Neural cell (in vitro differentiated cells): ENCODE measurements around the gene C1QTNF9B. TPM values are rescaled to one million over a fixed set of nuclear protein-coding genes. Genes with fewer than 3 reads are reported as not detected.

Experiments used
- H2AFZ ChIP-seq: fragments of 200-600, 300-800 bp; sonication (generic), shearing (Covaris generic); 2 replicates; pipeline ENCODE4 v1.6.0; 2014; ENCODE audit warnings: low read depth, mild to moderate bottlenecking, antibody characterized with exemption, low read length, moderate library complexity
- H3F3A ChIP-seq: fragments of 200-600 bp; shearing (Covaris generic); 2 replicates; pipeline ENCODE4 v1.6.1; 2016; ENCODE audit warnings: mild to moderate bottlenecking, moderate library complexity, mixed read lengths, antibody characterized with exemption, low read length; ENCODE audit not compliant: insufficient read depth, poor library complexity, severe bottlenecking
- H3K27ac ChIP-seq: fragments of 200-600, 300-800 bp; sonication (generic), shearing (Covaris generic); 2 replicates; pipeline ENCODE4 v1.5.1; 2014; ENCODE audit warnings: mild to moderate bottlenecking, low read length, moderate library complexity
- H3K27me3 ChIP-seq: fragments of 300-800, 200-600 bp; sonication (generic), shearing (Covaris generic); 2 replicates; pipeline ENCODE4 v1.6.0; 2014; ENCODE audit warnings: mild to moderate bottlenecking, low read depth, low read length, moderate library complexity; ENCODE audit not compliant: insufficient read depth
- H3K36me3 ChIP-seq: fragments of 300-800, 200-600 bp; sonication (generic), shearing (Covaris generic); 2 replicates; pipeline ENCODE4 v1.5.1; 2014; ENCODE audit warnings: mild to moderate bottlenecking, antibody characterized with exemption, low read length, moderate library complexity; ENCODE audit not compliant: insufficient read depth
- H3K4me2 ChIP-seq: fragments of 300-800, 200-600 bp; sonication (generic), shearing (Covaris generic); 2 replicates; pipeline ENCODE4 v1.6.0; 2014; ENCODE audit warnings: mild to moderate bottlenecking, low read length
- H3K4me3 ChIP-seq: fragments of 300-800, 200-600 bp; sonication (generic), shearing (Covaris generic); 2 replicates; pipeline ENCODE4 v1.5.1; 2014; ENCODE audit warnings: mild to moderate bottlenecking, low read length, moderate library complexity
- H3K79me2 ChIP-seq: fragments of 200-600 bp; shearing (Covaris generic); replicated peaks from 2 replicates; pipeline ENCODE4 v1.6.0; 2014; ENCODE audit warnings: mild to moderate bottlenecking, low read length, moderate library complexity; ENCODE audit not compliant: insufficient read depth
- H3K9ac ChIP-seq: fragments of 300-800, 200-600 bp; sonication (generic), shearing (Covaris generic); 2 replicates; pipeline ENCODE4 v1.6.1; 2016; ENCODE audit warnings: mild to moderate bottlenecking, low read length, mixed read lengths
- H3K9me2 ChIP-seq: fragments of 200-600 bp; shearing (Covaris generic); 2 replicates; pipeline ENCODE4 v1.6.1; 2016; ENCODE audit warnings: mild to moderate bottlenecking, low read length, mixed read lengths; ENCODE audit not compliant: insufficient read depth
- H3K9me3 ChIP-seq: fragments of 200-600, 300-800 bp; sonication (generic), shearing (Covaris generic); 2 replicates; pipeline ENCODE4 v1.6.1; 2016; ENCODE audit warnings: mild to moderate bottlenecking, mixed run types, low read length, moderate library complexity, mixed read lengths
- H4K20me1 ChIP-seq: fragments of 200-600 bp; shearing (Covaris generic); 2 replicates; pipeline ENCODE4 v1.6.1; 2016; ENCODE audit warnings: mild to moderate bottlenecking, mixed run types; ENCODE audit not compliant: insufficient read depth
- EP300 ChIP-seq: fragments of 450-650 bp; conservative IDR thresholded peaks from 2 replicates; pipeline ENCODE4 v1.6.1; 2014; ENCODE audit warnings: antibody characterized with exemption, mild to moderate bottlenecking, moderate library complexity; ENCODE audit not compliant: poor library complexity, severe bottlenecking
- EZH2 ChIP-seq: fragments of 200-600, 300-800 bp; shearing (Covaris generic), sonication (generic); IDR thresholded peaks from 2 replicates; pipeline ENCODE4 v1.6.1; 2014; ENCODE audit warnings: antibody characterized with exemption, low read length, borderline replicate concordance, mild to moderate bottlenecking; ENCODE audit not compliant: insufficient read depth, poor library complexity, severe bottlenecking
- MXI1 ChIP-seq: fragments of 450-650 bp; conservative IDR thresholded peaks from 2 replicates; pipeline ENCODE4 v1.6.1; 2014; ENCODE audit warnings: antibody characterized with exemption, mild to moderate bottlenecking; ENCODE audit not compliant: poor library complexity, severe bottlenecking
- POLR2AphosphoS5 ChIP-seq: IDR thresholded peaks from 2 replicates; pipeline ENCODE4 v1.6.1; 2012
- RAD21 ChIP-seq: fragments of 450-650 bp; conservative IDR thresholded peaks from 2 replicates; pipeline ENCODE4 v1.6.1; 2014; ENCODE audit warnings: antibody characterized with exemption, mild to moderate bottlenecking, moderate library complexity
- SMC3 ChIP-seq: fragments of 450-650 bp; conservative IDR thresholded peaks from 2 replicates; pipeline ENCODE4 v1.6.1; 2014; ENCODE audit warnings: antibody characterized with exemption, mild to moderate bottlenecking, moderate library complexity; ENCODE audit not compliant: poor library complexity
- polyA plus RNA-seq: library from polyadenylated mRNA; depleted of rRNA; stranded (reverse); fragments of >200 nt; gene quantifications from 2 replicates; pipeline ENCODE4 v1.2.3, GENCODE V29; 2014
- TF ChIP-seq, protein P1 (sequence below): fragments of 450-650 bp; IDR thresholded peaks from 2 replicates; pipeline ENCODE4 v1.5.1; 2014; ENCODE audit warnings: antibody characterized with exemption, mild to moderate bottlenecking, moderate library complexity; ENCODE audit not compliant: poor library complexity, severe bottlenecking
- TF ChIP-seq, protein P2 (sequence below): IDR thresholded peaks from 2 replicates; pipeline ENCODE4 v1.6.1; 2012; ENCODE audit warnings: borderline replicate concordance

Gene C1QTNF9B
- polyA plus RNA-seq, 1 donor from 2014 or later = 1.5 TPM

DNA sequence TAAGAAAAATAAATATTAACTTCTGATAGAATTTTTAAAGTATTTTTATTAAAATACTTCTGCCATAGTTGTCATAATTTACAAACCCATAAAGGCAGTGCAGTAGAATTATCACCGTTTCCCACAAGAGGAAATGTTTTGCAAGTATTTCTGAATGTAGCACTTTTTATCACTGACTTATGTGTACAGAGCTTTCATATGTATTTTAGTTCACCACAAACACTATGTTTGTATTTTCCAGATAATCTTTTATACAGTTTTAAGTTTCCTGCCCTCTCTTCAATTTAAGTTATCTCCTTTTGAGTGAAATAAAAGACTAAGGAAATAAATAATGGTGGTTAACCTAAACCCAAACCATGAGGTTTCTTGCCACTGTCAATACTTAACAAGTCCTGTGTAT, 32.3 kb downstream of the C1QTNF9B start:
- H4K20me1 ChIP-seq = no peaks in the 10 kb centered on the region
- H3K9me3 ChIP-seq = no peaks in the 10 kb centered on the region
- no peak overlapping the region for H3K4me2 ChIP-seq

DNA sequence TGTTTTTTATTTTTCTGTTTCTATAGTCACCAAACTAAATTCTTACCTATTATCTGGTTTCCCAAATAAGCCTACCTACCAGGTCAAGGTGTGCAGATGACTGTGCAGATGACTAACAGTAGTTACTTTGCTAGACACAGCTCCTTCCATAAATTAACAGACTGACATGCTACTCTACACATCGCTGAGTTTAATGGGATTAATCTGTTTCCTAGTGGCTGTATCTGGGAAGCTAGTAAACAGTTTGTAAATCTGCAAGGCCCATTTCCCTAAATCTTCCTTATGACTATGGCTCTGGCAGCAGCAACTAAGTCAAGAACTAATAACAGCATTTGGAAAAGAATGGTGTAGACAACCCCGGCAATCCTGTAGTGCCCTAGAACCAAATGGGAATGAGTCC, 36.0 kb downstream of the C1QTNF9B start:
- Histone ChIP-seq H3K4me3 (no peak overlapping the region), H3F3A (no peaks in the 10 kb centered on the region), H3K27ac (no peak overlapping the region), H3K9me2 (no peaks in the 10 kb centered on the region), H3K27me3 (no peaks in the 10 kb centered on the region), H3K79me2 (no peaks in the 10 kb centered on the region), H4K20me1 (no peaks in the 10 kb centered on the region), H3K36me3 (no peaks in the 10 kb centered on the region), H3K4me2 (no peak overlapping the region), H3K9me3 (no peaks in the 10 kb centered on the region), H2AFZ (no peak overlapping the region), H3K9ac (no peak overlapping the region)
- TF ChIP-seq MXI1 (no peak), POLR2AphosphoS5 (no peak), RAD21 (no peak), EP300 (no peak), EZH2 (no peak), SMC3 (no peak)
- TF ChIP-seq, protein P1, sequence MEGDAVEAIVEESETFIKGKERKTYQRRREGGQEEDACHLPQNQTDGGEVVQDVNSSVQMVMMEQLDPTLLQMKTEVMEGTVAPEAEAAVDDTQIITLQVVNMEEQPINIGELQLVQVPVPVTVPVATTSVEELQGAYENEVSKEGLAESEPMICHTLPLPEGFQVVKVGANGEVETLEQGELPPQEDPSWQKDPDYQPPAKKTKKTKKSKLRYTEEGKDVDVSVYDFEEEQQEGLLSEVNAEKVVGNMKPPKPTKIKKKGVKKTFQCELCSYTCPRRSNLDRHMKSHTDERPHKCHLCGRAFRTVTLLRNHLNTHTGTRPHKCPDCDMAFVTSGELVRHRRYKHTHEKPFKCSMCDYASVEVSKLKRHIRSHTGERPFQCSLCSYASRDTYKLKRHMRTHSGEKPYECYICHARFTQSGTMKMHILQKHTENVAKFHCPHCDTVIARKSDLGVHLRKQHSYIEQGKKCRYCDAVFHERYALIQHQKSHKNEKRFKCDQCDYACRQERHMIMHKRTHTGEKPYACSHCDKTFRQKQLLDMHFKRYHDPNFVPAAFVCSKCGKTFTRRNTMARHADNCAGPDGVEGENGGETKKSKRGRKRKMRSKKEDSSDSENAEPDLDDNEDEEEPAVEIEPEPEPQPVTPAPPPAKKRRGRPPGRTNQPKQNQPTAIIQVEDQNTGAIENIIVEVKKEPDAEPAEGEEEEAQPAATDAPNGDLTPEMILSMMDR = no peak
- TF ChIP-seq, protein P2, sequence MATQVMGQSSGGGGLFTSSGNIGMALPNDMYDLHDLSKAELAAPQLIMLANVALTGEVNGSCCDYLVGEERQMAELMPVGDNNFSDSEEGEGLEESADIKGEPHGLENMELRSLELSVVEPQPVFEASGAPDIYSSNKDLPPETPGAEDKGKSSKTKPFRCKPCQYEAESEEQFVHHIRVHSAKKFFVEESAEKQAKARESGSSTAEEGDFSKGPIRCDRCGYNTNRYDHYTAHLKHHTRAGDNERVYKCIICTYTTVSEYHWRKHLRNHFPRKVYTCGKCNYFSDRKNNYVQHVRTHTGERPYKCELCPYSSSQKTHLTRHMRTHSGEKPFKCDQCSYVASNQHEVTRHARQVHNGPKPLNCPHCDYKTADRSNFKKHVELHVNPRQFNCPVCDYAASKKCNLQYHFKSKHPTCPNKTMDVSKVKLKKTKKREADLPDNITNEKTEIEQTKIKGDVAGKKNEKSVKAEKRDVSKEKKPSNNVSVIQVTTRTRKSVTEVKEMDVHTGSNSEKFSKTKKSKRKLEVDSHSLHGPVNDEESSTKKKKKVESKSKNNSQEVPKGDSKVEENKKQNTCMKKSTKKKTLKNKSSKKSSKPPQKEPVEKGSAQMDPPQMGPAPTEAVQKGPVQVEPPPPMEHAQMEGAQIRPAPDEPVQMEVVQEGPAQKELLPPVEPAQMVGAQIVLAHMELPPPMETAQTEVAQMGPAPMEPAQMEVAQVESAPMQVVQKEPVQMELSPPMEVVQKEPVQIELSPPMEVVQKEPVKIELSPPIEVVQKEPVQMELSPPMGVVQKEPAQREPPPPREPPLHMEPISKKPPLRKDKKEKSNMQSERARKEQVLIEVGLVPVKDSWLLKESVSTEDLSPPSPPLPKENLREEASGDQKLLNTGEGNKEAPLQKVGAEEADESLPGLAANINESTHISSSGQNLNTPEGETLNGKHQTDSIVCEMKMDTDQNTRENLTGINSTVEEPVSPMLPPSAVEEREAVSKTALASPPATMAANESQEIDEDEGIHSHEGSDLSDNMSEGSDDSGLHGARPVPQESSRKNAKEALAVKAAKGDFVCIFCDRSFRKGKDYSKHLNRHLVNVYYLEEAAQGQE = no peak

More for the DNA sequence above, 32.3 kb downstream of the C1QTNF9B start:
- H3K27ac ChIP-seq = no peak overlapping the region
- H3F3A ChIP-seq = no peaks in the 10 kb centered on the region
- H3K9ac ChIP-seq = no peak overlapping the region
- H3K9me2 ChIP-seq = no peaks in the 10 kb centered on the region
- no peak overlapping the region for H3K4me3 ChIP-seq
- H2AFZ ChIP-seq = no peak overlapping the region
- no peak for TF ChIP-seq SMC3
- TF ChIP-seq, protein P2 = no peak
- TF ChIP-seq POLR2AphosphoS5 = no peak
- TF ChIP-seq, protein P1 = no peak
- no peaks in the 10 kb centered on the region for H3K36me3 ChIP-seq
- no peaks in the 10 kb centered on the region for H3K27me3 ChIP-seq
- no peaks in the 10 kb centered on the region for H3K79me2 ChIP-seq
